GM18870 (cell line): ENCODE measurements around the gene BNIP5.

ENCODE experiments used
- ATAC-seq: cut with Tn5 transposase; IDR thresholded peaks from one replicate; pipeline ENCODE4 v1.9.1; 2021; ENCODE audit warnings: moderate library complexity; ENCODE audit not compliant: unreplicated experiment

The BNIP5 gene

GRCh38 chr6:36326356-36326995 is 10.2 kb downstream of the BNIP5 start:
- no peak for ATAC-seq

GRCh38 chr6:36324715-36325114 is 12.0 kb downstream of the BNIP5 start:
- no peak for ATAC-seq

GRCh38 chr6:36324191-36324590 is 12.5 kb downstream of the BNIP5 start:
- no peak for ATAC-seq

- ATAC-seq: no peak
These were observed 13.6 kb downstream of the BNIP5 start for GRCh38 chr6:36323062-36323461.

GRCh38 chr6:36322591-36322990 is 14.1 kb downstream of the BNIP5 start:
- ATAC-seq: no peak

- no peak for ATAC-seq
These were observed 16.2 kb downstream of the BNIP5 start for GRCh38 chr6:36320475-36320874.

- no peak for ATAC-seq
These were observed 16.9 kb downstream of the BNIP5 start for GRCh38 chr6:36319821-36320220.

- no peak for ATAC-seq
These were observed 17.3 kb downstream of the BNIP5 start for GRCh38 chr6:36319436-36319762.

- no peak for ATAC-seq
These were observed 17.8 kb downstream of the BNIP5 start for GRCh38 chr6:36318690-36319435.

- no peak for ATAC-seq
These were observed 19.1 kb downstream of the BNIP5 start for GRCh38 chr6:36317623-36318022.

GRCh38 chr6:36315921-36316320 is 20.8 kb downstream of the BNIP5 start:
- ATAC-seq: no peak

GRCh38 chr6:36314221-36315014 is 22.3 kb downstream of the BNIP5 start:
- no peak for ATAC-seq

GRCh38 chr6:36313649-36313936 is 23.1 kb downstream of the BNIP5 start:
- ATAC-seq: no peak

GRCh38 chr6:36312854-36313648 is 23.6 kb downstream of the BNIP5 start:
- ATAC-seq: no peak

GRCh38 chr6:36309900-36310299 is 26.8 kb downstream of the BNIP5 start:
- no peak for ATAC-seq

GRCh38 chr6:36309203-36309602 is 27.5 kb downstream of the BNIP5 start:
- no peak for ATAC-seq

GRCh38 chr6:36308514-36308913 is 28.2 kb downstream of the BNIP5 start:
- ATAC-seq: no peak

GRCh38 chr6:36306375-36306774 is 30.3 kb downstream of the BNIP5 start:
- no peak for ATAC-seq

- ATAC-seq: no peak
These were observed 30.8 kb downstream of the BNIP5 start for GRCh38 chr6:36305885-36306284.

- no peak for ATAC-seq
These were observed 34.3 kb downstream of the BNIP5 start for GRCh38 chr6:36302227-36302976.

GRCh38 chr6:36301781-36302180 is 34.9 kb downstream of the BNIP5 start:
- ATAC-seq: no peak
